SU-DHL-6 (cell line): ENCODE measurements around the gene CCL25.
"Not testable (repeated sequence)": the region's sequence is repeated elsewhere in the genome, so short reads cannot be mapped to it uniquely, and the experiment has no call there.

Source experiments
- CTCF ChIP-seq: fragments of 200-600 bp; sonication (generic); IDR thresholded peaks from one replicate; pipeline ENCODE4 v1.5.1; 2017; ENCODE audit warnings: antibody characterized with exemption, mild to moderate bottlenecking, low read length, moderate library complexity; ENCODE audit not compliant: insufficient read depth, poor library complexity, severe bottlenecking
- EZH2phosphoT487 ChIP-seq: fragments of 200-600 bp; sonication (generic), shearing (Covaris generic); conservative IDR thresholded peaks from 2 replicates; pipeline ENCODE4 v1.6.1; 2018; ENCODE audit warnings: mild to moderate bottlenecking, antibody characterized with exemption, low read length, moderate library complexity, mixed read lengths

- not testable (repeated sequence) for TF ChIP-seq CTCF, EZH2phosphoT487
Measured at GRCh38 chr19:8024256-8024655, 28.3 kb upstream of the CCL25 start.
